Large intestine (tissue), 3 donors: ENCODE measurements around the gene DIS3L2. TPM values are rescaled to one million over a fixed set of nuclear protein-coding genes. Genes with fewer than 3 reads are reported as not detected.

Experiments
- DNase-seq, 2 donors: peaks; one replicate each; pipeline versions ENCODE4 v3.0.0 to v3.0.0-alpha.2; 2013
- H3K27ac ChIP-seq: one replicate; pipeline ENCODE4 v1.5.1; 2013; ENCODE audit warnings: low read length
- H3K27me3 ChIP-seq: 2 replicates; pipeline ENCODE4 v1.6.1; 2013; ENCODE audit warnings: low read length; ENCODE audit not compliant: control insufficient read depth, insufficient read depth
- H3K36me3 ChIP-seq: 2 replicates; pipeline ENCODE4 v1.6.1; 2013; ENCODE audit warnings: low read length; ENCODE audit not compliant: control insufficient read depth, insufficient read depth
- H3K4me1 ChIP-seq: one replicate; pipeline ENCODE4 v1.6.1; 2013; ENCODE audit warnings: low read length; ENCODE audit not compliant: control insufficient read depth, insufficient read depth
- H3K4me3 ChIP-seq: one replicate; pipeline ENCODE4 v1.5.1; 2013; ENCODE audit warnings: low read length
- H3K9me3 ChIP-seq: one replicate; pipeline ENCODE4 v1.6.1; 2013; ENCODE audit warnings: mild to moderate bottlenecking, low read depth, low read length, moderate library complexity; ENCODE audit not compliant: control insufficient read depth
- WGBS: methylation state at CpG from one replicate; pipeline ENCODE4 v1.1.5; 2013; ENCODE audit warnings: low lambda C conversion rate; ENCODE audit not compliant: insufficient coverage; 5-methylcytosine and 5-hydroxymethylcytosine counted together
- polyA plus RNA-seq: library from polyadenylated mRNA; unstranded; fragments of 120-200 nt; gene quantifications from one replicate; pipeline ENCODE4 v1.2.1, GENCODE V29; 2013

Gene DIS3L2
- polyA plus RNA-seq, 1 donor = 23.6 TPM

- Histone ChIP-seq H3K4me1 (no peaks in the 10 kb centered on the region), H3K4me3 (no peak overlapping the region), H3K27ac (no peak overlapping the region), H3K36me3 (peaks cover 6% of the 10 kb centered on the region), H3K9me3 (no peaks in the 10 kb centered on the region), H3K27me3 (no peaks in the 10 kb centered on the region)
- no peak for DNase-seq
- WGBS = 100% methylated on average over 1 of the region's 3 CpGs
Measured at GRCh38 chr2:232137356-232138147, 176.0 kb downstream of the DIS3L2 start.

- no peaks in the 10 kb centered on the region for H3K9me3 ChIP-seq
- H3K4me1 ChIP-seq = no peaks in the 10 kb centered on the region
- no CpG with 5 or more reads among the region's 5 CpGs for WGBS
- no peaks in the 10 kb centered on the region for H3K27me3 ChIP-seq
- H3K4me3 ChIP-seq = no peak overlapping the region
- no peak for DNase-seq
- no peaks in the 10 kb centered on the region for H3K36me3 ChIP-seq
- H3K27ac ChIP-seq = no peak overlapping the region
Measured at GRCh38 chr2:232138441-232138840, 176.9 kb downstream of the DIS3L2 start.

- no peaks in the 10 kb centered on the region for H3K36me3 ChIP-seq
- WGBS = 95% methylated on average over 3 of the region's 4 CpGs
Measured at GRCh38 chr2:232139171-232139594, 177.7 kb downstream of the DIS3L2 start.

GRCh38 chr2:232139786-232140562, 178.5 kb downstream of the DIS3L2 start:
- DNase-seq = no peak
- no peaks in the 10 kb centered on the region for H3K27me3 ChIP-seq
- WGBS = 100% methylated on average over 1 of the region's 2 CpGs
- H3K4me1 ChIP-seq = no peaks in the 10 kb centered on the region
- H3K9me3 ChIP-seq = no peaks in the 10 kb centered on the region
- H3K4me3 ChIP-seq = no peak overlapping the region
- no peak overlapping the region for H3K27ac ChIP-seq
- H3K36me3 ChIP-seq = no peaks in the 10 kb centered on the region

More at GRCh38 chr2:232139171-232139594, 177.7 kb downstream of the DIS3L2 start:
- Histone ChIP-seq H3K27ac (no peak overlapping the region), H3K27me3 (no peaks in the 10 kb centered on the region), H3K4me1 (no peaks in the 10 kb centered on the region), H3K9me3 (no peaks in the 10 kb centered on the region), H3K4me3 (no peak overlapping the region)
- no peak for DNase-seq

- H3K4me1 ChIP-seq = no peaks in the 10 kb centered on the region
- H3K36me3 ChIP-seq = no peaks in the 10 kb centered on the region
- DNase-seq = no peak
- no peaks in the 10 kb centered on the region for H3K9me3 ChIP-seq
- no peaks in the 10 kb centered on the region for H3K27me3 ChIP-seq
- no peak overlapping the region for H3K27ac ChIP-seq
- no CpG with 5 or more reads among the region's 1 CpG for WGBS
- no peak overlapping the region for H3K4me3 ChIP-seq
Measured at GRCh38 chr2:232141591-232141990, 180.1 kb downstream of the DIS3L2 start.

- DNase-seq = no peak
- WGBS = no CpG with 5 or more reads among the region's 3 CpGs
- Histone ChIP-seq H3K9me3 (no peaks in the 10 kb centered on the region), H3K4me3 (no peak overlapping the region), H3K36me3 (no peaks in the 10 kb centered on the region), H3K27me3 (no peaks in the 10 kb centered on the region), H3K27ac (no peak overlapping the region), H3K4me1 (no peaks in the 10 kb centered on the region)
Measured at GRCh38 chr2:232142049-232142448, 180.5 kb downstream of the DIS3L2 start.

GRCh38 chr2:232142502-232142901, 181.0 kb downstream of the DIS3L2 start:
- H3K27me3 ChIP-seq = no peaks in the 10 kb centered on the region
- 86% methylated on average over 1 of the region's 5 CpGs for WGBS
- no peaks in the 10 kb centered on the region for H3K36me3 ChIP-seq
- no peaks in the 10 kb centered on the region for H3K9me3 ChIP-seq
- DNase-seq = no peak
- no peak overlapping the region for H3K4me3 ChIP-seq
- H3K4me1 ChIP-seq = no peaks in the 10 kb centered on the region
- H3K27ac ChIP-seq = no peak overlapping the region

GRCh38 chr2:232146294-232146693, 184.8 kb downstream of the DIS3L2 start:
- Histone ChIP-seq H3K9me3 (no peaks in the 10 kb centered on the region), H3K36me3 (no peaks in the 10 kb centered on the region), H3K4me3 (no peak overlapping the region), H3K27me3 (no peaks in the 10 kb centered on the region), H3K27ac (no peak overlapping the region), H3K4me1 (no peaks in the 10 kb centered on the region)
- no peak for DNase-seq

GRCh38 chr2:232147440-232148077, 186.0 kb downstream of the DIS3L2 start:
- Histone ChIP-seq H3K4me3 (no peak overlapping the region), H3K36me3 (no peaks in the 10 kb centered on the region), H3K4me1 (no peaks in the 10 kb centered on the region), H3K27ac (no peak overlapping the region), H3K9me3 (no peaks in the 10 kb centered on the region), H3K27me3 (no peaks in the 10 kb centered on the region)
- no CpG with 5 or more reads among the region's 2 CpGs for WGBS
- DNase-seq = no peak

- no peaks in the 10 kb centered on the region for H3K27me3 ChIP-seq
- no CpG with 5 or more reads among the region's 3 CpGs for WGBS
- H3K4me3 ChIP-seq = no peak overlapping the region
- DNase-seq = no peak
- peaks cover 4% of the 10 kb centered on the region for H3K4me1 ChIP-seq
- no peaks in the 10 kb centered on the region for H3K9me3 ChIP-seq
- no peak overlapping the region for H3K27ac ChIP-seq
- peaks cover 6% of the 10 kb centered on the region for H3K36me3 ChIP-seq
Measured at GRCh38 chr2:232162187-232162586, 200.7 kb downstream of the DIS3L2 start.
